GM18873 (cell line): Measurements from ENCODE around the gene BRWD1.

ENCODE experiments used
- ATAC-seq: cut with Tn5 transposase; IDR thresholded peaks from one replicate; pipeline ENCODE4 v1.9.1; 2021; ENCODE audit warnings: mild to moderate bottlenecking, moderate library complexity, moderate number of reproducible peaks; ENCODE audit not compliant: unreplicated experiment, low FRiP score

Gene BRWD1

GRCh38 chr21:39330001-39330400 is 16.6 kb upstream of the BRWD1 start:
- ATAC-seq = no peak

- ATAC-seq = no peak
These were observed 14.3 kb upstream of the BRWD1 start for GRCh38 chr21:39327727-39328126.

GRCh38 chr21:39326607-39327307 is 13.3 kb upstream of the BRWD1 start:
- no peak for ATAC-seq

GRCh38 chr21:39325458-39325857 is 12.0 kb upstream of the BRWD1 start:
- no peak for ATAC-seq

- no peak for ATAC-seq
These were observed 8.0 kb upstream of the BRWD1 start for GRCh38 chr21:39321424-39321823.

GRCh38 chr21:39319814-39320332 is 6.4 kb upstream of the BRWD1 start:
- no peak for ATAC-seq

- no peak for ATAC-seq
These were observed 5.9 kb upstream of the BRWD1 start for GRCh38 chr21:39319251-39319756.

GRCh38 chr21:39318091-39318959 is 4.9 kb upstream of the BRWD1 start:
- ATAC-seq = no peak

GRCh38 chr21:39317134-39318090 is 4.0 kb upstream of the BRWD1 start:
- ATAC-seq = no peak

GRCh38 chr21:39316729-39317128 is 3.3 kb upstream of the BRWD1 start:
- no peak for ATAC-seq

GRCh38 chr21:39315603-39316445 is 2.4 kb upstream of the BRWD1 start:
- no peak for ATAC-seq

- no peak for ATAC-seq
These were observed 953 bp upstream of the BRWD1 start for GRCh38 chr21:39314143-39315027.

GRCh38 chr21:39313042-39313570 is 326 bp downstream of the BRWD1 start:
- no peak for ATAC-seq

GRCh38 chr21:39312112-39313041 is 1.1 kb downstream of the BRWD1 start:
- ATAC-seq = peak; percentile 75

- ATAC-seq = no peak
These were observed 2.3 kb downstream of the BRWD1 start for GRCh38 chr21:39311164-39311563.

- ATAC-seq = no peak
These were observed 6.0 kb downstream of the BRWD1 start for GRCh38 chr21:39307466-39307865.

- no peak for ATAC-seq
These were observed 12.8 kb downstream of the BRWD1 start for GRCh38 chr21:39300587-39300986.
